GM12878 (cell line): ENCODE data around the gene SLC25A47.

Experiments used
- CTCF ChIP-seq, 3 experiments: IDR thresholded peaks in 2 of 3; conservative IDR thresholded peaks in 1 of 3; 2 replicates each; pipeline ENCODE4 v1.5.1; 2011; ENCODE audit warnings: low read depth in 3 of 3, low read length in 3 of 3, mild to moderate bottlenecking in 3 of 3, control low read depth in 2 of 3, moderate library complexity in 2 of 3, inconsistent platforms in 1 of 3, mixed read lengths in 1 of 3; ENCODE audit not compliant: control insufficient read depth in 2 of 3, insufficient read depth in 1 of 3; ENCODE audit errors: extremely low read depth in 1 of 3
- EP300 ChIP-seq, 2 experiments: fragments of 150-350 bp in 1 of 2; IDR thresholded peaks; 2 replicates each; pipeline ENCODE4 v1.6.1; 2011 to 2012; ENCODE audit warnings: low read depth in 2 of 2, low read length in 2 of 2, borderline replicate concordance in 1 of 2, improper control_type of control experiment in 1 of 2, inconsistent platforms in 1 of 2; ENCODE audit not compliant: control insufficient read depth in 1 of 2
- ETV6 ChIP-seq, 2 experiments: fragments of 450-650 bp in 1 of 2; IDR thresholded peaks in 1 of 2; conservative IDR thresholded peaks in 1 of 2; 2 replicates each; pipeline ENCODE4 v1.6.1; 2014; ENCODE audit warnings: antibody characterized with exemption in 1 of 2, borderline replicate concordance in 1 of 2, low read depth in 1 of 2, mild to moderate bottlenecking in 1 of 2, moderate library complexity in 1 of 2
- EZH2 ChIP-seq: IDR thresholded peaks from 2 replicates; pipeline ENCODE4 v1.6.1; 2012; ENCODE audit warnings: low read depth, mild to moderate bottlenecking, control low read depth, inconsistent platforms, low read length, borderline replicate concordance; ENCODE audit not compliant: control insufficient read depth
- KDM1A ChIP-seq: fragments of 200-600 bp; sonication (generic); IDR thresholded peaks from 2 replicates; pipeline ENCODE4 v1.6.1; 2016; ENCODE audit warnings: borderline replicate concordance
- NR2C1 ChIP-seq: fragments of 450-650 bp; IDR thresholded peaks from 2 replicates; pipeline ENCODE4 v1.6.1; 2017; ENCODE audit warnings: antibody characterized with exemption, mild to moderate bottlenecking, moderate library complexity
- NR2F1 ChIP-seq: fragments of 450-650 bp; conservative IDR thresholded peaks from 2 replicates; pipeline ENCODE4 v1.6.1; 2017; ENCODE audit warnings: mild to moderate bottlenecking
- POLR2A ChIP-seq: IDR thresholded peaks from 2 replicates; pipeline ENCODE4 v1.6.1; 2011; ENCODE audit warnings: low read depth, mild to moderate bottlenecking, low read length
- POLR2AphosphoS2 ChIP-seq: IDR thresholded peaks from 2 replicates; pipeline ENCODE4 v1.6.1; 2011; ENCODE audit warnings: low read depth, mild to moderate bottlenecking, low read length, improper control_type of control experiment, moderate library complexity
- SRF ChIP-seq, 2 experiments: IDR thresholded peaks; 2 replicates each; pipeline ENCODE4 v1.6.1; 2011; ENCODE audit warnings: low read depth in 2 of 2, low read length in 2 of 2, mild to moderate bottlenecking in 1 of 2, moderate library complexity in 1 of 2

GRCh38 chr14:100350986-100351385 lies 27.8 kb downstream of the SLC25A47 start:
- no peak for TF ChIP-seq EZH2
- TF ChIP-seq EP300 (IDR thresholded peaks at IDR 0.05; ENCODE audit: borderline replicate concordance in 1 of 2, control insufficient read depth in 1 of 2, low read depth in 2 of 2, low read length in 2 of 2): no peak
- no peak for TF ChIP-seq NR2C1
- TF ChIP-seq KDM1A: no peak
- TF ChIP-seq NR2F1: no peak
- TF ChIP-seq POLR2A: no peak
- no peak for TF ChIP-seq POLR2AphosphoS2
- no peak for TF ChIP-seq ETV6 (conservative IDR thresholded peaks at IDR 0.05 in 1 of 2, IDR thresholded peaks at IDR 0.05 in 1 of 2; ENCODE audit: borderline replicate concordance in 1 of 2, low read depth in 1 of 2)
- no peak for TF ChIP-seq SRF (IDR thresholded peaks at IDR 0.05; ENCODE audit: low read depth in 2 of 2, low read length in 2 of 2)
- TF ChIP-seq CTCF (IDR thresholded peaks at IDR 0.05 in 2 of 3, conservative IDR thresholded peaks at IDR 0.05 in 1 of 3; ENCODE audit: control insufficient read depth in 2 of 3, extremely low read depth in 1 of 3, insufficient read depth in 1 of 3, low read depth in 3 of 3, low read length in 3 of 3): no peak
